Hepatocyte (in vitro differentiated cells): ENCODE data around the gene PIP4K2C. TPM values are rescaled to one million over a fixed set of nuclear protein-coding genes. Genes with fewer than 3 reads are reported as not detected.
"Not testable (repeated sequence)": the region's sequence is repeated elsewhere in the genome, so short reads cannot be mapped to it uniquely, and the experiment has no call there.

Experiments used
- DNase-seq: peaks from one replicate; pipeline ENCODE4 v3.0.0-alpha.2; 2016; ENCODE audit warnings: low spot score
- H2AFZ ChIP-seq: fragments of 200-600 bp; sonication (generic); 2 replicates; pipeline ENCODE4 v1.6.0; 2016; ENCODE audit warnings: antibody characterized with exemption, mild to moderate bottlenecking
- H3K27ac ChIP-seq: fragments of 200-600 bp; sonication (generic); 2 replicates; pipeline ENCODE4 v1.5.1; 2016; ENCODE audit warnings: mild to moderate bottlenecking
- H3K27me3 ChIP-seq: fragments of 200-600 bp; sonication (generic); 2 replicates; pipeline ENCODE4 v1.6.1; 2016
- H3K36me3 ChIP-seq: fragments of 200-600 bp; sonication (generic); replicated peaks from 2 replicates; pipeline ENCODE4 v1.5.1; 2016; ENCODE audit warnings: low read depth; ENCODE audit not compliant: insufficient read depth
- H3K4me1 ChIP-seq: fragments of 200-600 bp; sonication (generic); 2 replicates; pipeline ENCODE4 v1.5.1; 2016; ENCODE audit warnings: mild to moderate bottlenecking, moderate library complexity; ENCODE audit not compliant: insufficient read depth
- H3K4me2 ChIP-seq: fragments of 200-600 bp; sonication (generic); 2 replicates; pipeline ENCODE4 v1.6.0; 2016
- H3K4me3 ChIP-seq: fragments of 200-600 bp; sonication (generic); 2 replicates; pipeline ENCODE4 v1.5.1; 2016; ENCODE audit warnings: mild to moderate bottlenecking
- H3K79me2 ChIP-seq: fragments of 200-600 bp; sonication (generic); 2 replicates; pipeline ENCODE4 v1.6.0; 2017; ENCODE audit warnings: mild to moderate bottlenecking
- H3K9me2 ChIP-seq: fragments of 200-600 bp; sonication (generic); replicated peaks from 2 replicates; pipeline ENCODE4 v1.6.0; 2017; ENCODE audit warnings: mild to moderate bottlenecking; ENCODE audit not compliant: insufficient read depth
- H3K9me3 ChIP-seq: fragments of 200-600 bp; sonication (generic); 2 replicates; pipeline ENCODE4 v1.5.1; 2016; ENCODE audit warnings: low read depth, mild to moderate bottlenecking
- H4K20me1 ChIP-seq: fragments of 200-600 bp; sonication (generic); 2 replicates; pipeline ENCODE4 v1.6.0; 2016; ENCODE audit warnings: mild to moderate bottlenecking; ENCODE audit not compliant: insufficient read depth, poor library complexity, severe bottlenecking
- CTCF ChIP-seq: fragments of 200-600 bp; sonication (generic); IDR thresholded peaks from 2 replicates; pipeline ENCODE4 v1.5.1; 2016; ENCODE audit warnings: antibody characterized with exemption, mild to moderate bottlenecking; ENCODE audit not compliant: poor library complexity
- EZH2 ChIP-seq: fragments of 200-600 bp; sonication (generic); IDR thresholded peaks from 2 replicates; pipeline ENCODE4 v1.6.1; 2016; ENCODE audit warnings: antibody characterized with exemption, mild to moderate bottlenecking, borderline replicate concordance
- EZH2phosphoT487 ChIP-seq: fragments of 200-600 bp; sonication (generic); IDR thresholded peaks from one replicate; pipeline ENCODE4 v1.6.1; 2018; ENCODE audit warnings: antibody characterized with exemption, mild to moderate bottlenecking, low read depth, moderate library complexity; ENCODE audit not compliant: unreplicated experiment, severe bottlenecking
- WGBS: methylation state at CpG from one replicate; pipeline ENCODE4 v1.1.6; 2016; ENCODE audit warnings: low lambda C conversion rate; ENCODE audit errors: missing lambda C conversion rate; 5-methylcytosine and 5-hydroxymethylcytosine counted together
- polyA plus RNA-seq: library from polyadenylated mRNA; unstranded; fragments of >200 nt; fragmentation: Nextera tagmentation; extraction: Ambion mirVana; gene quantifications from 2 replicates; pipeline ENCODE4 v1.2.1, GENCODE V29; 2016
- total RNA-seq: library from RNA; depleted of rRNA; stranded (reverse); fragments of >200 nt; gene quantifications from 2 replicates; pipeline ENCODE4 v1.2.3, GENCODE V29; 2014

Gene PIP4K2C
- total and polyA plus RNA-seq, 2 experiments from 2014 or later, result 32.3 to 41.6 TPM

- 69% methylated on average over 4 of the region's 4 CpGs for WGBS
- Histone ChIP-seq H2AFZ (no peak overlapping the region), H3K27me3 (peaks cover 3% of the 10 kb centered on the region), H3K4me3 (no peak overlapping the region), H3K79me2 (no peaks in the 10 kb centered on the region), H3K27ac (no peak overlapping the region), H3K36me3 (no peaks in the 10 kb centered on the region), H3K4me1 (no peaks in the 10 kb centered on the region), H3K9me2 (no peaks in the 10 kb centered on the region), H3K9me3 (no peaks in the 10 kb centered on the region), H3K4me2 (no peak overlapping the region), H4K20me1 (no peaks in the 10 kb centered on the region)
- TF ChIP-seq CTCF (no peak), EZH2 (no peak), EZH2phosphoT487 (no peak)
- DNase-seq, result no peak
Observed at GRCh38 chr12:57563358-57563757, 27.6 kb upstream of the PIP4K2C start.

GRCh38 chr12:57564178-57564740 lies 26.7 kb upstream of the PIP4K2C start:
- Histone ChIP-seq H3K79me2 (no peaks in the 10 kb centered on the region), H3K4me1 (no peaks in the 10 kb centered on the region), H3K36me3 (no peaks in the 10 kb centered on the region), H3K27me3 (peaks cover 3% of the 10 kb centered on the region), H3K4me2 (no peak overlapping the region), H3K4me3 (no peak overlapping the region), H3K9me2 (no peaks in the 10 kb centered on the region), H3K9me3 (no peaks in the 10 kb centered on the region), H3K27ac (no peak overlapping the region), H4K20me1 (no peaks in the 10 kb centered on the region), H2AFZ (no peak overlapping the region)
- TF ChIP-seq EZH2 (no peak), CTCF (no peak), EZH2phosphoT487 (no peak)
- WGBS, result 90% methylated on average over 7 of the region's 7 CpGs
- no peak for DNase-seq

GRCh38 chr12:57568838-57569237 lies 22.2 kb upstream of the PIP4K2C start:
- Histone ChIP-seq H3K36me3 (no peaks in the 10 kb centered on the region), H3K9me2 (no peaks in the 10 kb centered on the region), H3K79me2 (no peaks in the 10 kb centered on the region), H3K4me2 (no peak overlapping the region), H2AFZ (no peak overlapping the region), H4K20me1 (no peaks in the 10 kb centered on the region), H3K27me3 (no peaks in the 10 kb centered on the region), H3K4me1 (no peaks in the 10 kb centered on the region), H3K27ac (no peak overlapping the region), H3K9me3 (no peaks in the 10 kb centered on the region), H3K4me3 (no peak overlapping the region)
- WGBS, result 82% methylated on average over 6 of the region's 6 CpGs
- TF ChIP-seq CTCF, result no peak
- no peak for TF ChIP-seq EZH2phosphoT487
- no peak for TF ChIP-seq EZH2
- no peak for DNase-seq

GRCh38 chr12:57569858-57570257 lies 21.1 kb upstream of the PIP4K2C start:
- Histone ChIP-seq H3K4me3 (no peak overlapping the region), H3K4me2 (no peak overlapping the region), H4K20me1 (no peaks in the 10 kb centered on the region), H3K36me3 (no peaks in the 10 kb centered on the region), H2AFZ (no peak overlapping the region), H3K9me2 (no peaks in the 10 kb centered on the region), H3K27me3 (no peaks in the 10 kb centered on the region), H3K9me3 (no peaks in the 10 kb centered on the region), H3K79me2 (no peaks in the 10 kb centered on the region), H3K27ac (no peak overlapping the region), H3K4me1 (no peaks in the 10 kb centered on the region)
- no peak for DNase-seq
- WGBS, result 90% methylated on average over 18 of the region's 18 CpGs
- no peak for TF ChIP-seq EZH2
- no peak for TF ChIP-seq EZH2phosphoT487
- TF ChIP-seq CTCF, result no peak

- not testable (repeated sequence) for H3K9me2 ChIP-seq, H3K4me1 ChIP-seq, H2AFZ ChIP-seq, DNase-seq, H3K27ac ChIP-seq, H3K4me3 ChIP-seq, H3K4me2 ChIP-seq, H3K79me2 ChIP-seq, H3K27me3 ChIP-seq, H4K20me1 ChIP-seq, H3K9me3 ChIP-seq, H3K36me3 ChIP-seq
- WGBS, result 91% methylated on average over 13 of the region's 13 CpGs
Observed at GRCh38 chr12:57570438-57570837, 20.6 kb upstream of the PIP4K2C start.
